G401 (cell line): Measurements from ENCODE around the gene ATP1B4. TPM values are rescaled to one million over a fixed set of nuclear protein-coding genes. Genes with fewer than 3 reads are reported as not detected.

Source experiments
- DNase-seq: peaks from one replicate; pipeline ENCODE4 v3.0.0-alpha.2; 2015; ENCODE audit warnings: low spot score
- in situ Hi-C: cut with HindIII; loops from 2 replicates; pipeline ENCODE4 v1.10.0; 2016; ENCODE audit warnings: low sequenced_read_pairs, mixed read lengths
- total RNA-seq: library from RNA; depleted of rRNA; stranded (reverse); fragments of >200 nt; shearing (Covaris generic); gene quantifications from 2 replicates; pipeline ENCODE4 v1.2.3, GENCODE V29; 2014; rRNA removed

ATP1B4 gene
- total RNA-seq, 1 experiment from 2014 or later, result not detected

- in situ Hi-C loops, result no loop called here
Observed at GRCh38 chrX:120367402-120368109, 5.7 kb downstream of the ATP1B4 start.

GRCh38 chrX:120372667-120373370, 10.9 kb downstream of the ATP1B4 start:
- in situ Hi-C loops, result no loop called here

More at GRCh38 chrX:120367402-120368109, 5.7 kb downstream of the ATP1B4 start:
- DNase-seq, result no peak

GRCh38 chrX:120377179-120377578, 15.3 kb downstream of the ATP1B4 start:
- DNase-seq, result no peak
- in situ Hi-C loops, result no loop called here

More at GRCh38 chrX:120372667-120373370, 10.9 kb downstream of the ATP1B4 start:
- no peak for DNase-seq

GRCh38 chrX:120377715-120378114, 15.8 kb downstream of the ATP1B4 start:
- DNase-seq, result no peak

GRCh38 chrX:120378570-120378969, 16.7 kb downstream of the ATP1B4 start:
- no peak for DNase-seq
- in situ Hi-C loops, result no loop called here

More at GRCh38 chrX:120377715-120378114, 15.8 kb downstream of the ATP1B4 start:
- in situ Hi-C loops, result no loop called here

GRCh38 chrX:120379937-120380681, 18.2 kb downstream of the ATP1B4 start:
- in situ Hi-C loops, result no loop called here
- DNase-seq, result no peak

GRCh38 chrX:120380699-120381098, 18.8 kb downstream of the ATP1B4 start:
- in situ Hi-C loops, result no loop called here
- DNase-seq, result no peak

GRCh38 chrX:120401301-120401700, 39.4 kb downstream of the ATP1B4 start:
- in situ Hi-C loops, result no loop called here
- no peak for DNase-seq

- no peak for DNase-seq
- in situ Hi-C loops, result no loop called here
Observed at GRCh38 chrX:120402369-120402768, 40.5 kb downstream of the ATP1B4 start.

GRCh38 chrX:120406638-120407037, 44.7 kb downstream of the ATP1B4 start:
- DNase-seq, result no peak
- in situ Hi-C loops, result no loop called here

GRCh38 chrX:120408168-120408567, 46.3 kb downstream of the ATP1B4 start:
- no peak for DNase-seq
- in situ Hi-C loops, result no loop called here

GRCh38 chrX:120419463-120419862, 57.6 kb downstream of the ATP1B4 start:
- DNase-seq, result no peak
- in situ Hi-C loops, result no loop called here

GRCh38 chrX:120426599-120426998, 64.7 kb downstream of the ATP1B4 start:
- no peak for DNase-seq
- in situ Hi-C loops, result no loop called here

- in situ Hi-C loops, result no loop called here
- DNase-seq, result no peak
Observed at GRCh38 chrX:120428309-120428708, 66.4 kb downstream of the ATP1B4 start.

GRCh38 chrX:120429776-120430540, 68.1 kb downstream of the ATP1B4 start:
- no peak for DNase-seq
- in situ Hi-C loops, result no loop called here

Other genes with a start within 250 kb of the ATP1B4 start
- not detected in 2 replicates for gene RHOXF1, start 246.2 kb upstream of the ATP1B4 start, total RNA-seq
- gene RHOXF2, start 203.5 kb upstream of the ATP1B4 start, total RNA-seq, result not detected in 2 replicates
- gene ZBTB33, start 111.3 kb upstream of the ATP1B4 start, total RNA-seq, result 5.0 and 6.1 TPM in 2 replicates
- gene TMEM255A, start 50.6 kb upstream of the ATP1B4 start, total RNA-seq, result not detected in 2 replicates
- 50.5 and 62.6 TPM in 2 replicates for gene LAMP2, start 107.2 kb downstream of the ATP1B4 start, total RNA-seq
- 18.8 and 21.3 TPM in 2 replicates for gene CUL4B, start 198.9 kb downstream of the ATP1B4 start, total RNA-seq
- gene MCTS1, start 242.0 kb downstream of the ATP1B4 start, total RNA-seq, result 60.0 and 72.6 TPM in 2 replicates